NCI-H460 (cell line): ENCODE data around the gene PHIP. TPM values are rescaled to one million over a fixed set of nuclear protein-coding genes. Genes with fewer than 3 reads are reported as not detected.
"Not testable (repeated sequence)": the region's sequence is repeated elsewhere in the genome, so short reads cannot be mapped to it uniquely, and the experiment has no call there.

Experiments
- DNase-seq: peaks from one replicate; pipeline ENCODE4 v3.0.0-alpha.2; 2016; ENCODE audit warnings: low read depth; ENCODE audit errors: extremely low read depth
- polyA plus RNA-seq: library from polyadenylated mRNA; depleted of rRNA; stranded (reverse); fragments of >200 nt; gene quantifications from 2 replicates; pipeline ENCODE4 v1.2.3, GENCODE V29; 2014; cell fraction: nucleus; rRNA removed
- total RNA-seq: library from RNA; depleted of rRNA; stranded (reverse); fragments of >200 nt; shearing (Covaris generic); gene quantifications from 2 replicates; pipeline ENCODE4 v1.2.3, GENCODE V29; 2014; rRNA removed

Gene PHIP
- total RNA-seq = 23.1 and 23.6 TPM in 2 replicates
- 14.7 and 25.9 TPM in 2 replicates for polyA plus RNA-seq

- peak; percentile 81 for DNase-seq
Observed at GRCh38 chr6:79078075-79078969, at the start of gene PHIP. Gene PHIP (minus strand): TSS chr6:79078254. CDS start chr6:79078068, 186 bp downstream.

GRCh38 chr6:79127660-79128059 lies 49.6 kb upstream of the PHIP start:
- no peak for DNase-seq

GRCh38 chr6:79119217-79119616 lies 41.2 kb upstream of the PHIP start:
- DNase-seq = no peak

GRCh38 chr6:79117752-79118151 lies 39.7 kb upstream of the PHIP start:
- DNase-seq = no peak

- no peak for DNase-seq
Observed at GRCh38 chr6:79115553-79116182, 37.6 kb upstream of the PHIP start.

- DNase-seq = no peak
Observed at GRCh38 chr6:79111549-79111948, 33.5 kb upstream of the PHIP start.

- no peak for DNase-seq
Observed at GRCh38 chr6:79101164-79101563, 23.1 kb upstream of the PHIP start.

- no peak for DNase-seq
Observed at GRCh38 chr6:79100304-79100703, 22.2 kb upstream of the PHIP start.

GRCh38 chr6:79094938-79095337 lies 16.9 kb upstream of the PHIP start:
- DNase-seq = no peak

- DNase-seq = not testable (repeated sequence)
Observed at GRCh38 chr6:79091801-79092200, 13.7 kb upstream of the PHIP start.

GRCh38 chr6:79089552-79090404 lies 11.7 kb upstream of the PHIP start:
- DNase-seq = no peak

GRCh38 chr6:79084693-79085092 lies 6.6 kb upstream of the PHIP start:
- DNase-seq = no peak

- DNase-seq = no peak
Observed at GRCh38 chr6:79082304-79082703, 4.2 kb upstream of the PHIP start.

GRCh38 chr6:79081663-79082062 lies 3.6 kb upstream of the PHIP start:
- DNase-seq = no peak

GRCh38 chr6:79079561-79080041 lies 1.5 kb upstream of the PHIP start:
- no peak for DNase-seq

- peak; percentile 6 for DNase-seq
Observed at GRCh38 chr6:79077715-79078074, 359 bp downstream of the PHIP start.

- peak; percentile 84 for DNase-seq
Observed at GRCh38 chr6:79076782-79077641, 1.0 kb downstream of the PHIP start.

- no peak for DNase-seq
Observed at GRCh38 chr6:79076160-79076559, 1.9 kb downstream of the PHIP start.

- DNase-seq = no peak
Observed at GRCh38 chr6:79073888-79074287, 4.2 kb downstream of the PHIP start.

- DNase-seq = no peak
Observed at GRCh38 chr6:79072640-79073181, 5.3 kb downstream of the PHIP start.
